NCI-H2196 (cell line): Measurements from ENCODE around the gene CD44.

Experiments used
- DNase-seq: peaks from one replicate; lab custom pipeline; 2025; ENCODE audit not compliant: unreplicated experiment; lab: John Stamatoyannopoulos, UW

Gene CD44

GRCh38 chr11:35112056-35112845 lies 26.7 kb upstream of the CD44 start:
- no peak for DNase-seq

- no peak for DNase-seq
Observed at GRCh38 chr11:35112846-35113105, 26.2 kb upstream of the CD44 start.

DNA sequence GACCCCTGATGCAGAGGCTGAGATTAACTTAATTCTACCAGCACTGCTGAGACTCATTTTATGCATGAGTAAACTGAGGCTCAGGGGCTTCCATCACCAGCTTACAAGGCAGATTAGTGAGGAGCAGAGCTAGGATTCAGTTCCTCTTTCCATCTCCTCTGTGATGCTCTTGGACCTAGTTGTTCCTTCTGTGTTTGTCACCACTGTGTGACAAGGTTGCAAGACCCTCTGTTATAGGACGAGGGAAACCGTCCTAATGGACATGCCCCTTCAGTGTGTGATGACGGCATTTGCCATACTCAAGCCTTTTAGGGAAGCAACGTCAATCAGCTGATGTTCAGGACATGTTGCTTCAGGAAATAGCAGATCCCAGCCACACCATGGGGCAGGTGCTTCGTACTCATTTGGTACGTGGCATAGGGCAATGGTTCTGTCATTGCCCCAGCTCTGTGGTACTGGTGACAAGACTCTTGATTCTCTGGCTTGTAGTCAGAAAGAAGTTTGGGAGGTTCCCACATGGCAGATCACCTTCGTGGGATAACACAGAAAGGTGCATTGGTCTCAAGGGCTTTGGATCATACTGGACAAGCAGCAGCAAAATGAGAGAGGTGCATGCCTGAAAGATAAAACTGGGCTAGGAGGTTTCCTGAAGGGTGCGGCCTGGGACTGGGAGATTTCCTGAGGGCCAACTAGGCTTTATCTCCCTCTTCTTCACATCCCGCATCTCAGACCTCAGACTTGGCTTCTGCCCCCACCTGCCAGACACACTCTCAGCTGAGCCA lies 23.9 kb upstream of the CD44 start:
- no peak for DNase-seq

GRCh38 chr11:35115688-35116030 lies 23.3 kb upstream of the CD44 start:
- DNase-seq: no peak

GRCh38 chr11:35116245-35116644 lies 22.7 kb upstream of the CD44 start:
- no peak for DNase-seq

GRCh38 chr11:35116762-35117640 lies 22.0 kb upstream of the CD44 start:
- DNase-seq: no peak

DNA sequence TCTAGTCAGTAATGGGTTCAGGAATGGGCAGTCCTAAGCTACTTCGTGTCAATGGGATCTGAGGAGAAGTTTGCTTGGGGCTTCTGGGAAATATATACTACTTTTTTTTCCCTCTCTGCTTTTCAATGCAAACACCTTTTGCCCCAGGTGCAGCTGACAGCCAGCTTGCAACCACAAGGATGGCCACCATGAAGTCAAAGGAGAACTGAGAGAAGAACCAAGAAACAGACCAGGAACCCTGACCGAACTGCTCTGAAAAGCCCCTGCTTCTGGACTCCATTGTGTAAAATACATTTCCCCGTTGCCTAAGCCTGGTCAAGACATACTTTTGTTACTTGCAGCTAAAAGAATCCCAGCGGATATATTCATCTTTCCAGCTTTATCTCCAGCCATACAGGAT lies 20.1 kb upstream of the CD44 start:
- DNase-seq: no peak

DNA sequence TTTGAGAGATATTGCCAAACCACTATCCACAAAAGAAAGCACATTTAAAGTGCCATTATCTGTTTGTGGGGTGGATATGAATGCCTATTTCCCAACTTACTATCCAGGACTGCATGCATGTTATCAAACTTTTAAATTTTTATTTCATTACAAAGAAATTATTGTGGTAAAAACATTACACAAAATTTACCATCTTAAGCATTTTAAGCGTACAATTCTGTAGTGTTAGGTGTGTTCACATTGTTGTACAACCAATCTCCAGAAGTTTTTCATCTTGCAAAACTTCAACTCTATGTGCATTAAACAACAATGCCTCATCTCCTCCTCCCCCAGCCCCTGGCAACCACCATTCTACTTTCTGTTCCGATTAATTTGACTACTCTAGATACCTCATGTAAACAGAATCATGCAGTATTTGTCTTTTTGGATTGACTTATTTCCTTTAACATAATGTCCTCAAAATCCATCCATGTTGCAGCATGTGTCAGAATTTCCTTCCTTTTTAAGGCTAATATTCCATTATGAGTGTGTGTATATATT lies 17.6 kb upstream of the CD44 start:
- no peak for DNase-seq

- DNase-seq: no peak
Observed at GRCh38 chr11:35122308-35122707, 16.7 kb upstream of the CD44 start.

DNA sequence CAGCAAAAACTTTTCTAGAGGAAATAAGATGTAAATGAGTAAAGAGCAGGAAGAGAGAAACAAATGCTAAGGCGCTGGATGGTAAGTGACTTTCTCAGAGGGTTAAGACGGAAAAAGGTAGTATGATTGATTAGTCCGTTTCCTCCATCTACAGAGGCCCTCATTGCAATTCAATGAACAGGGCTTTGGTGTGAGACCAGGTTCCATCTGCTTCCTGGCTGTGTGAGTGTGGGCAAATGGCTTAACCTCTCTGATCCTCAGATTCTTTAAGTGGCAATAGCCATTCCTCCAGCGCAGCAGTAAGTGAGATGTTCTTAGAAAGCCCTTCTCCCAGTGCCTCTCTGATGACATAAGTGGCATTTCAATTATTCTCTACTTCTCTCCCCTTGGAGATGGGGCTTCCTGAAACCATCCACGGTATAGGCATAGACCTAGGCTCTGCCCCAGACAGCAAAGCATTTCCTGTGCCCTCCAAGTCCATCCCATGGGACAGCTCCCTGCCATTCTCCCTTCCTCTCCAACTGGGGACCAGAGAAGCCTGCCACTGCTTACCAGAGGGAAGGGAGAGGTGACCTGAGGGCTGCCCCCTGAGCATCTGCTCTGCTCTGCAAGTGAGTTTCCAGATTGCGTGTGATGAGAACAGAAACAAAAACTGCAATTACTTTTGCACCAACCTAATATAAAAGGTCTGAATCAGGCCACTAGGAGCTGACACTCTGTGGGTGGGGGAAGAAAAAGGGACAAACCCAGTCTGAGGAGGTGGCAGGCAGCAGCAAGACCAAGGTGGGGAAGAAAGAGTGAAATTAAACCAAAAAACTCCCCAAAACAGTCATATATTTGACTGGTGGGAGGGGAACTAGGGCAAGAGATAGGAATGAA lies 12.7 kb upstream of the CD44 start:
- DNase-seq: no peak

DNA sequence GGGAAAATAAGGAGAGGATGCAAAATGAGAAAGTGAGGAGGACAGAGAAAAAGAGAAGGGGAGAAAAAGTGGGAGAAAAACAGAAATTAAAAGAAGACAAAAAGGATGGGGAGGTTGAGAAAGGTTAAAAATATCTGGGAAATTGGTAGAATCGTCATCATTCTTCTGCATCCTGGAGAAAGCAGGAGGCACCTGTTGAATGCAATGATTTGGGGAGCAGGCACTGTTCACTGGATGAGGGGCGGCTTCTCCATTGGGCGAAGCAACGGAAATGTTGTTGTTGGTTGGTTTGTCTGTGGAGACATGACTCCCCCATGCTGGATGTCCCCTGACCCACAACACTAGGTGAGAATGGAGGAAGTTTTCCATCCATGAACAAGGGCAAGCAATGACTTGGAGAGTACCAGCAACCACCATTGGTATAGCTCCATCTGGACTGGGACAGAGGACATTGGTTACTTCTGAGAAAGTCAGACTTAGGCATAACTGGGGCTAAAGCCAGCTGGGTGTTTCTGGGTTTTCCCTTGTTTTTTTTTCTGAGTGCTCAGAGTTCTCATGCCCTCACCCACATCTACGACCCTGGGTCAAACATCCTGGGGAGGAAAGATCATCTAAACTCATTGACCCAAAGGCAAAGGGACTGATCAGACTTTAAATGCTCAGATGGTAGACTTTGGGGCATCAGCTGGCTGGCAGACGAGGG lies 11.9 kb upstream of the CD44 start:
- DNase-seq: no peak

DNA sequence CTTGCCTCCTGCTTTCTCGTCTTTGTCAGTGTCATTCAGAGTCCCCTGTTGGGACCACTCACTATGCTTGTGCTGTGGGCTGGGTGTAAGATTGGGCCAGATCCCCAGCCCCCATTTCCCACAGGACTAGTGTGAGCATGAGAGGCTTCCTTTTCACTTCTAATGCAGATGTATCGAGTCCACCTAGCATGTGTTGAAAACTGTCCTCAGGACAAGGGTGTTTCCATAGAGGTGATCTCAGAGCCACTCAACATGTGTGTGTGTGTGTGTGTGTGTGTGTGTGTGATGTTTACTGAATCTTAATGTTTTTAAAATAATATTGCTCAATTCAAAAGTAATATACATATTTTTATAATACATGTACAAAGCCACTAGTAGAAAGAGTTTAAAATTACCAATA lies 11.4 kb upstream of the CD44 start:
- no peak for DNase-seq

GRCh38 chr11:35131094-35131493 lies 7.9 kb upstream of the CD44 start:
- no peak for DNase-seq

DNA sequence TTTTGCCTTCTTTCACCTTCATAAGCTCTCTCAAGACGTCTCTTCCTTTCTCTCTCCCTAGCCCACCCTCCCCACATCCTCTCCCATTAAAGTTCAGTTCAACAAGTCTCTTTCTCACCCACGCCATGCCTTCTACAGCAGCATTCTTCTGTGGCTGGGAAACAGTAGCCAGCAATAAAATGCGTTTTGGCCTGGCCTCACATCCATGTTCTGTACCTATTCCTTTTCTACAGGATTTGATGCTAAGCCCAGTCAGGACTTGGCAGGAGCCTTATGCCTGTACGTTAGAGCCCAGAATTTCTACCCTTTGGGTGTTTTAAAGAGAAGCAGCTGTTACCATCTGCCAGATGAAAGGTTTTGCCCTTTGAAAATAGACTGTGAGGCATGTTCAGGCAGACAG lies 7.1 kb upstream of the CD44 start:
- no peak for DNase-seq

DNA sequence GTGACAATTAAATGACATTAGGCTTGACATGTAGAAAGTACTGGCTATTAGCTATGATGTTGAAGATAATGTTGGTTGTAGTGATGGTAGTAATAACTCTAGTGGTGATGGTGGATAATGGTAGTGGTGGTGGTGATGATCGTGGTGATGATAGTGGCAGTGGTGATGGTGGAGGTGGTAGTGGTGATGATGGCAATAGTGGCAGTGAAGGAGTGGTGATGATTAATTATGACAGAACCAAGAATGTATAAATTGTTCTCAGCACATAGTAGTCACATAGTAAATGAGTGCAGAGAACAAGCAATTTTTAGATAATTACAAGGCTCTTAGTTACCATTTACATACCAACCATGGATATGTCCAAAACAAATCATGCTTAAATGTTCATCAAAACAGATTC lies 5.3 kb upstream of the CD44 start:
- DNase-seq: no peak

- no peak for DNase-seq
Observed at GRCh38 chr11:35134403-35135148, 4.4 kb upstream of the CD44 start.

DNA sequence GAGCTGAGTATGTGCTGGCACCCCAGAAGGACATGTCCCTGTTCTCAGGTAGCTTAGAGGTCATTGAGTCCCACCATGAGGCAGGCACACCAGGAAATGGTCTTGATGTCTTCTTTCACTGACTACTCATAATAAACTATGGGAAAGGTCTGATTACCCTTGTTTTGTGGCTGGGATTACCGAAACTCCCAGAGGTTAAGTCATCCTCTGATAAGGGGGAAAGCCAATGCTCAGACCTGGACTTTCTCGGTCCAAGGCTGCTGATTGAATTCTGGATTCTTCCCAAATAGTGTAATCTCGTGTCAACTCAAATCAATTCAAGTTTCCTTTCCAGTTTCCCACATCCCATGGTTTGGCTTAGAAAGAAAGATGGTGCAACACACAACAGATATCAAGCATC lies 3.7 kb upstream of the CD44 start:
- no peak for DNase-seq

GRCh38 chr11:35136311-35136710 lies 2.7 kb upstream of the CD44 start:
- no peak for DNase-seq

- DNase-seq: no peak
Observed at GRCh38 chr11:35138058-35138457, 913 bp upstream of the CD44 start.

- DNase-seq: no peak
Observed at GRCh38 chr11:35138606-35138942, 397 bp upstream of the CD44 start.
